Trophoblast cell (in vitro differentiated cells and primary cell): ENCODE measurements around the gene IL9.

Source experiments
- DNase-seq, 2 donors: peaks; one replicate each; pipeline ENCODE4 v3.0.0-alpha.2; 2016
- H2AFZ ChIP-seq: 2 replicates; pipeline ENCODE4 v1.6.1; 2013; ENCODE audit warnings: low read length, moderate library complexity, mild to moderate bottlenecking; ENCODE audit not compliant: insufficient read depth, poor library complexity
- H2AK5ac ChIP-seq: 2 replicates; pipeline ENCODE4 v1.6.1; 2013; ENCODE audit warnings: mild to moderate bottlenecking, low read length
- H2BK120ac ChIP-seq: 2 replicates; pipeline ENCODE4 v1.6.1; 2013; ENCODE audit warnings: low read length, mild to moderate bottlenecking, moderate library complexity; ENCODE audit not compliant: insufficient read depth, poor library complexity
- H2BK12ac ChIP-seq: 2 replicates; pipeline ENCODE4 v1.6.1; 2013; ENCODE audit warnings: mild to moderate bottlenecking, low read length, moderate library complexity
- H2BK5ac ChIP-seq: 2 replicates; pipeline ENCODE4 v1.6.1; 2013; ENCODE audit warnings: low read length, low read depth, moderate library complexity, mild to moderate bottlenecking; ENCODE audit not compliant: poor library complexity
- H3K14ac ChIP-seq: 2 replicates; pipeline ENCODE4 v1.6.1; 2013; ENCODE audit warnings: mild to moderate bottlenecking, low read length
- H3K18ac ChIP-seq: 2 replicates; pipeline ENCODE4 v1.6.1; 2013; ENCODE audit warnings: mild to moderate bottlenecking, low read length
- H3K23ac ChIP-seq: 2 replicates; pipeline ENCODE4 v1.6.1; 2013; ENCODE audit warnings: low read length
- H3K27ac ChIP-seq: 2 replicates; pipeline ENCODE4 v1.5.1; 2013; ENCODE audit warnings: low read depth, mild to moderate bottlenecking, inconsistent platforms, low read length, moderate library complexity
- H3K27me3 ChIP-seq: 2 replicates; pipeline ENCODE4 v1.6.1; 2013; ENCODE audit warnings: inconsistent platforms, mild to moderate bottlenecking, low read length, moderate library complexity; ENCODE audit not compliant: insufficient read depth
- H3K36me3 ChIP-seq, 2 experiments: 1 replicate in 1 of 2; 2 replicates in 1 of 2; pipeline ENCODE4 v1.6.1; 2013; ENCODE audit warnings: low read length in 2 of 2, mild to moderate bottlenecking in 2 of 2, moderate library complexity in 1 of 2; ENCODE audit not compliant: insufficient read depth in 2 of 2, control insufficient read depth in 1 of 2
- H3K4ac ChIP-seq: 2 replicates; pipeline ENCODE4 v1.6.1; 2013; ENCODE audit warnings: low read depth, mild to moderate bottlenecking, low read length, moderate library complexity
- H3K4me1 ChIP-seq, 2 experiments: 1 replicate in 1 of 2; 2 replicates in 1 of 2; pipeline ENCODE4 v1.6.1; 2013; ENCODE audit warnings: low read length in 2 of 2, mild to moderate bottlenecking in 2 of 2, moderate library complexity in 1 of 2; ENCODE audit not compliant: insufficient read depth in 2 of 2, control insufficient read depth in 1 of 2
- H3K4me2 ChIP-seq: 2 replicates; pipeline ENCODE4 v1.6.1; 2013; ENCODE audit warnings: inconsistent platforms, mild to moderate bottlenecking, low read length, moderate library complexity
- H3K4me3 ChIP-seq: 2 replicates; pipeline ENCODE4 v1.5.1; 2013; ENCODE audit warnings: mild to moderate bottlenecking, low read depth, low read length, inconsistent platforms
- H3K79me1 ChIP-seq: one replicate; pipeline ENCODE4 v1.6.1; 2013; ENCODE audit warnings: low read length
- H3K79me2 ChIP-seq: 2 replicates; pipeline ENCODE4 v1.6.1; 2013; ENCODE audit warnings: low read length, mild to moderate bottlenecking; ENCODE audit not compliant: control insufficient read depth, insufficient read depth, poor library complexity
- H3K9ac ChIP-seq: 2 replicates; pipeline ENCODE4 v1.6.1; 2013; ENCODE audit warnings: mild to moderate bottlenecking, low read length
- H3K9me3 ChIP-seq: 2 replicates; pipeline ENCODE4 v1.6.1; 2013; ENCODE audit warnings: low read depth, mild to moderate bottlenecking, control low read depth, inconsistent platforms, low read length; ENCODE audit not compliant: insufficient read depth
- H4K12ac ChIP-seq: 2 replicates; pipeline ENCODE4 v1.6.1; 2013; ENCODE audit warnings: low read depth, mild to moderate bottlenecking, low read length, moderate library complexity
- H4K8ac ChIP-seq: 2 replicates; pipeline ENCODE4 v1.6.1; 2013; ENCODE audit warnings: low read depth, mild to moderate bottlenecking, low read length, moderate library complexity
- H4K91ac ChIP-seq: one replicate; pipeline ENCODE4 v1.6.1; 2013; ENCODE audit warnings: low read depth, mild to moderate bottlenecking, low read length, moderate library complexity
- WGBS: extraction: QIAGEN DNeasy Blood & Tissue Kit; methylation state at CpG from one replicate; pipeline ENCODE4 v1.1.7; 2013; ENCODE audit warnings: missing lambda C conversion rate; ENCODE audit not compliant: insufficient read length, insufficient coverage; ENCODE audit errors: extremely low coverage; 5-methylcytosine and 5-hydroxymethylcytosine counted together

IL9 gene

DNA sequence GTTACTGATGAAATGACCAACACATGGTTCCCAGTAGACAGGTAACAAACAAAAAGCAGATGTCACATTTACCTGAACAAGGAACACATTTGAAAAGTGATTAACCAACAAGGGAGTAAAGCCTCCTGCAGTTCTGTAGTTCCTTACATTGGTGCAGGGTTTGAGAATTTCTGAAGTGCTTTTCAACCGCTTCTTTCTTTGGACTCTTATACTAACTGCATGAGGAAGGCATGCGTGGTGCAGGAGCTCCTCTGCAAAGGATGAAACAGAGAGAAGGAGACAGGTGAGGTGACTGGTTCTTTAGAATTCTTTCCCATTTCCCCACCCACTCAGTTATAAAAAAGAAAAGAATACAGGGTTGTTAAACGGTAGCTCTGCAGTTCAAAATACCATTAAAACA lies 4.6 kb upstream of the IL9 start:
- Histone ChIP-seq H2BK12ac (no peak overlapping the region), H3K27ac (no peak overlapping the region), H3K14ac (no peak overlapping the region), H3K23ac (no peak overlapping the region), H4K12ac (no peak overlapping the region), H3K27me3 (no peaks in the 10 kb centered on the region), H2AK5ac (no peak overlapping the region), H2AFZ (no peak overlapping the region), H2BK120ac (no peak overlapping the region), H2BK5ac (no peak overlapping the region), H3K4ac (no peak overlapping the region), H4K8ac (no peak overlapping the region), H3K79me1 (no peaks in the 10 kb centered on the region), H3K9me3 (no peaks in the 10 kb centered on the region), H3K9ac (no peak overlapping the region), H4K91ac (no peak overlapping the region), H3K4me2 (no peak overlapping the region), H3K4me1 (peaks cover 8 to 9% of the 10 kb centered on the region in 2 experiments), H3K4me3 (no peak overlapping the region), H3K36me3 (no peaks in the 10 kb centered on the region), H3K18ac (no peak overlapping the region), H3K79me2 (no peaks in the 10 kb centered on the region)
- DNase-seq, result no peak
- WGBS, result no CpG with 5 or more reads among the region's 3 CpGs

DNA sequence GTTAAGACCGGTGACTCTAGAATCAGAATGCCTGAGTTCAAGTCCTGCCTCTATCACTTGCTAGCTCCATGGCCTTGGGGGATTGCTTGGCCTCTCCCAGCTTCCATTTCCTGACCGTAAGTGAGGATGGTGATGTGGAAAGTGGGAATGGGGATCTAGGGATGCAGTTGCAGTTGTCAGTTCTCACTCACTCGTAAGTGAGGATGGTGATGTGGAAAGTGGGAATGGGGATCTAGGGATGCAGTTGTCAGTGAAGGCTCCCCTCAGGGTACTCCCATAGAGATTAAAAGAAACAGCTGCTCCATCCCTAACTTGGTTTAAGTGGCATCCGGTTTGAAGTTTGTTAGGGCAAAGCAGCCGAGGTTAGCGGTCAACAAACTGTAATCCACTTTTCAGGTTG lies 3.0 kb upstream of the IL9 start:
- no peak overlapping the region for H3K23ac ChIP-seq
- peaks cover 8 to 9% of the 10 kb centered on the region in 2 experiments for H3K4me1 ChIP-seq
- H4K91ac ChIP-seq, result no peak overlapping the region
- no peak overlapping the region for H3K27ac ChIP-seq
- no peak overlapping the region for H4K12ac ChIP-seq
- H2BK5ac ChIP-seq, result no peak overlapping the region
- H3K18ac ChIP-seq, result no peak overlapping the region
- H3K4me3 ChIP-seq, result no peak overlapping the region
- H3K14ac ChIP-seq, result no peak overlapping the region
- no peak overlapping the region for H2BK120ac ChIP-seq
- no peak overlapping the region for H3K9ac ChIP-seq
- no peaks in the 10 kb centered on the region for H3K27me3 ChIP-seq
- no peak overlapping the region for H3K4ac ChIP-seq
- H3K36me3 ChIP-seq, result no peaks in the 10 kb centered on the region
- no peak overlapping the region for H3K4me2 ChIP-seq
- no peaks in the 10 kb centered on the region for H3K79me1 ChIP-seq
- no peaks in the 10 kb centered on the region for H3K79me2 ChIP-seq
- WGBS, result no CpG with 5 or more reads among the region's 6 CpGs
- no peak overlapping the region for H2AK5ac ChIP-seq
- no peak overlapping the region for H4K8ac ChIP-seq
- H3K9me3 ChIP-seq, result peaks cover 2% of the 10 kb centered on the region
- DNase-seq, result no peak
- no peak overlapping the region for H2BK12ac ChIP-seq
- H2AFZ ChIP-seq, result no peak overlapping the region

DNA sequence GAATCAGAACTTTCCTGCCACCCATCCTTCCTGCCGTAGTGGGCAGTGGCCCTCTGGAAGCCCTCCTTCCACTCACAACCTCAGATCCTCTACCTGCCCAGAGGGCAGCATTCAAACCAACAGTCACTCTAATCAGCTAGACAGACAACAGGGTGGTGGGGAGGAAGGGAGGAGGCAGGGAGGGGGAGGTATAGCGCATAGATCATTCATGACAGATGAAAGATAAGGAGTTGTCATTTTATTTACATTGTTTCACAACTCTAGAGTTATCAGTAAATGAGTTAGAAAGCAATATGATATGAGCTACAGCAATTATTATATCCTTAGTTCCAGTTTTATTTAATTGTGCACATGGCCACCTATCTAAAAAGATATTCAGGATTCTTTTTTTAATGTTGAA lies 852 bp downstream of the IL9 start:
- H2BK120ac ChIP-seq, result no peak overlapping the region
- H3K18ac ChIP-seq, result no peak overlapping the region
- no peak overlapping the region for H2AFZ ChIP-seq
- no peaks in the 10 kb centered on the region for H3K79me2 ChIP-seq
- no peak overlapping the region for H3K4me3 ChIP-seq
- no peak overlapping the region for H3K9ac ChIP-seq
- no peak overlapping the region for H4K8ac ChIP-seq
- no CpG with 5 or more reads among the region's 2 CpGs for WGBS
- H3K4me2 ChIP-seq, result no peak overlapping the region
- no peak overlapping the region for H4K91ac ChIP-seq
- no peaks in the 10 kb centered on the region for H3K27me3 ChIP-seq
- H3K4me1 ChIP-seq, result peaks cover 0 to under 1% of the 10 kb centered on the region in 2 experiments
- no peak overlapping the region for H2BK5ac ChIP-seq
- H3K27ac ChIP-seq, result no peak overlapping the region
- no peak overlapping the region for H4K12ac ChIP-seq
- H3K36me3 ChIP-seq, result no peaks in the 10 kb centered on the region
- no peak overlapping the region for H3K14ac ChIP-seq
- no peaks in the 10 kb centered on the region for H3K79me1 ChIP-seq
- H3K4ac ChIP-seq, result no peak overlapping the region
- no peak overlapping the region for H2AK5ac ChIP-seq
- no peak overlapping the region for H2BK12ac ChIP-seq
- H3K23ac ChIP-seq, result no peak overlapping the region
- no peak for DNase-seq
- H3K9me3 ChIP-seq, result peaks cover 2% of the 10 kb centered on the region

DNA sequence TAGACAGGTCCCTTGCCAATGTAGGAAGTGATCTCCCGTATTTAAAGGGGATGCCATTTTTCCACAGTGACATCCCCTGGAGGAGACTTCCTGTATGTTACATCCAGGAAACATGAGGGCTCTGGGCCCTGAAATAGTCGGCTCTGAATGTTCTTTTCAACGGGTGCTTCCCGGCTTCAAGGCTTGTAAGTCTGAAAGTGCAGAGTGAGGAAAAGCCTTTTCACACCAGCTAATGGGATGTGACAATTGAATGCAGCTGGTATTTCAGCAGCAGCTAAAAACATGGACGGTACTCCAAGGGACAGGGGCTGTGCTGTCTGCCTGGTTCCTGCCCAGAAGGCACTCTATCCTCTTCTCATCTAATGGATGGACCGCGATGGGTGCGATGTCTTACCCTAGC lies 1.4 kb downstream of the IL9 start:
- Histone ChIP-seq H3K14ac (no peak overlapping the region), H3K27me3 (no peaks in the 10 kb centered on the region)

More for the DNA sequence above, 1.4 kb downstream of the IL9 start:
- Histone ChIP-seq H3K4ac (no peak overlapping the region), H2BK120ac (no peak overlapping the region), H3K4me2 (no peak overlapping the region), H3K4me1 (no peaks in the 10 kb centered on the region), H3K18ac (no peak overlapping the region), H2AFZ (no peak overlapping the region), H4K91ac (no peak overlapping the region), H4K8ac (no peak overlapping the region), H3K27ac (no peak overlapping the region), H3K9ac (no peak overlapping the region), H3K79me2 (no peaks in the 10 kb centered on the region), H2BK12ac (no peak overlapping the region), H2BK5ac (no peak overlapping the region), H3K4me3 (no peak overlapping the region), H3K36me3 (no peaks in the 10 kb centered on the region), H2AK5ac (no peak overlapping the region), H3K23ac (no peak overlapping the region), H3K9me3 (peaks cover 2% of the 10 kb centered on the region), H4K12ac (no peak overlapping the region), H3K79me1 (no peaks in the 10 kb centered on the region)
- no CpG with 5 or more reads among the region's 8 CpGs for WGBS
- no peak for DNase-seq
